Measurements from ENCODE around the gene SYT8.

SYT8 gene

DNA sequence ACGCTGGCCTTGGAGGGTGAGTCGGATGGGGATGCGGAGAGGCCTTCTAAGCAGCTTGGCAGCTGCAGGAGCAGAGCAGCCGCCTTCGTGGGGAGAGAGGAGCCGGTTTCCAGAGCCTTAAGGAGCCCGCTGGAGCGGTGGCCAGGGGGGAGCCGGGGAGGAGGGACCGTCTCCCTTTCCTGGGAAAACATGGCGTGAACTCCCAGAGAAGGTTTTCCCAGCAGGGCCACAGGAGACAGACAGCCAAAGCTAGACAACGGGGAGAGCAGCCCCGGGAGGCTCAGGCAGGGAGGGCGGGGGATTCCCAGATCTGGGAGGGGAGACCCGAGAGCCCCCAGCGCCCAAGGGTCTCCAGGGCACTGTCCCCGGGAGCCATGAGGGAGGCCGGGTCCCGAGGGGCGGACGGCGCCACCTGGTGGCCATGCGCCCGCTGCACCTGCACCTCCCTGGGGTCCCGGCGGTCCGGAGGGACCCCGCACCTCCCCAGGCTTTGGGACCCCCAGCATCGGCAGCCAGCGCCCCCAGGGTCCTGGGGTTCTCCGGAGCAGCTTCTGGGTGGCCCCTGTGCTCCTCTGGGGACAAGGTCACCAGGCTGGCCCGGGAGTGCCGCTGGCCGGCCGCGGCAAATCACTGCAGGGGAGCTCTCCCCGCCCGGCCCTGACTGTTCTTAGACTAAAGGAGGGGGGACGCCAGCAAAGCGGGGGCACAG, 2.4 kb upstream of the SYT8 start:
- WGBS, 2 experiments, result 16% methylated on average over 40 of the region's 40 CpGs
- Histone ChIP-seq H3K4me3 (ENCODE audit: insufficient read depth, low read depth, low read length) (peak overlapping the region; percentile 38), H3K9me3 (ENCODE audit: control insufficient read depth, low read length) (no peaks in the 10 kb centered on the region), H3K27ac (ENCODE audit: insufficient read depth, low read depth, low read length, poor library complexity, severe bottlenecking) (no peak overlapping the region), H3K4me1 (ENCODE audit: control insufficient read depth, insufficient read depth, low read length) (no peaks in the 10 kb centered on the region), H3K36me3 (ENCODE audit: control insufficient read depth, insufficient read depth, low read length) (no peaks in the 10 kb centered on the region), H3K27me3 (ENCODE audit: control insufficient read depth, insufficient read depth, low read length, poor library complexity, severe bottlenecking) (peaks cover 14% of the 10 kb centered on the region)

DNA sequence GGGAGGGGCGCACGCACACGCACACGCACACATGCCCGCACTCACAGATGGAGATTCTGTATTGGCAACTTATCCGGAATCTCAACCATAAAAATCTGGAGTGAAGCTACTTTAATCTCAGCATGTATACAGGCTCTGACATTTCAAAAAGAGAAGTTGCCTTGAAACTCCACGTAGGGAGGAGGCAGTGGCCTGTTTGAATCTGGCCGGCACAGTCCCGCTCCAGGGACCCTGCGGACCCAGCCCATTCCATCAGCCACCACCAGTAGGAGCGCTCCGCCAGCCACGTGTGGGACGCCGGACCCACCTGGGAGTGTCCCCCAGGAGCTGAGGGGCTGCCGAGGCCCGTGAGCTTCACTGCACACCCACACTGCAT, 1.9 kb upstream of the SYT8 start:
- Histone ChIP-seq H3K9me3 (ENCODE audit: control insufficient read depth, low read length) (no peaks in the 10 kb centered on the region), H3K27me3 (ENCODE audit: control insufficient read depth, insufficient read depth, low read length, poor library complexity, severe bottlenecking) (peaks cover 14% of the 10 kb centered on the region), H3K27ac (ENCODE audit: insufficient read depth, low read depth, low read length, poor library complexity, severe bottlenecking) (no peak overlapping the region), H3K4me1 (ENCODE audit: control insufficient read depth, insufficient read depth, low read length) (no peaks in the 10 kb centered on the region), H3K36me3 (ENCODE audit: control insufficient read depth, insufficient read depth, low read length) (no peaks in the 10 kb centered on the region), H3K4me3 (ENCODE audit: insufficient read depth, low read depth, low read length) (peak overlapping the region; percentile 38)
- 43 to 46% methylated on average over 17 of the region's 17 CpGs for WGBS, 2 experiments

DNA sequence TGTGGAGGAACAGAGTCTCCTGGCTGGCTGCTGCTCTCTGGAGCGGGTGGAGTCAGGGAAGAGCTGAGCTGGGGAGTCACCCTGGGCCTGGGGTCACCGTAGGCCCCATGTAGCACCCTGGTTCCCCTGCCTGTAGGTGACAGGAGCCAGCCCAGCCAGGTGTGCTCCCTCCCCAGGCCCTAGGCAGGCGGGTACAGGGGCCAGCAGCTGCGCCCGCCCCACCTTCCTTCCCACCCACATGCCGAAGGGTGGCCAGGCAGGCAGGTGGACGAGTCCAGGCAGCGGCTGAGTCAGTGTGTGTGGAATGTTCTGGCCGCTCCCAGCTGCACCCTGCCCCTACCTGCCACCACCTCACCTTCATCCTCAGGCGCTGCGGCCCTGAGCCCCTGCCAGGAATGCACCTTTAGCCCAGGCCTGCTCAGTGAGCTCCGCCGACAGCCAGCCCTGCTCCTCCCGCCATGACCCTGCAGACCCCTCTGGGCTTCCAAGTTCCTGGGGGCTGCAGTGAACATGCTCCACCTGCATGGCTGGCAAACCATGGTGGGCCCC, 654 bp upstream of the SYT8 start:
- Histone ChIP-seq H3K4me1 (ENCODE audit: control insufficient read depth, insufficient read depth, low read length) (no peaks in the 10 kb centered on the region), H3K27ac (ENCODE audit: insufficient read depth, low read depth, low read length, poor library complexity, severe bottlenecking) (no peak overlapping the region), H3K4me3 (ENCODE audit: insufficient read depth, low read depth, low read length) (no peak overlapping the region), H3K9me3 (ENCODE audit: control insufficient read depth, low read length) (no peaks in the 10 kb centered on the region), H3K27me3 (ENCODE audit: control insufficient read depth, insufficient read depth, low read length, poor library complexity, severe bottlenecking) (peaks cover 14% of the 10 kb centered on the region), H3K36me3 (ENCODE audit: control insufficient read depth, insufficient read depth, low read length) (no peaks in the 10 kb centered on the region)
- WGBS, 2 experiments, result 87 to 92% methylated on average over 14 of the region's 14 CpGs

DNA sequence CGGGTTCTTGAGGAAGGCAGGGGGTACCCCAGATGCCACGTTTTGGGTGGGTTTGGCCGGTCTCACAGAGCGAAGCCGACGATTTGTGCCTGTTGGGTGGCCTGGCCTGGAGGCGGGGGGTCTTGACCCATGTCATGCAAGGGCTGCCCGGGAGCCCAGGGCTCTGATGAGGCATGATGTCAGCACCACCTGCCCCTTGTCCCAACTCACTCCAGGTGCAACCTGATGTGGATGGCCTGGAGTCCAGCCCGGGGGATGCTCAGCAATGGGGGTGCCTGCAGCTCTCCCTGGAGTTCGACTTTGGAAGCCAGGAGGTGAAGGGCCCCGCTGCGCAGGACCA, 851 bp downstream of the SYT8 start:
- Histone ChIP-seq H3K4me3 (ENCODE audit: insufficient read depth, low read depth, low read length) (no peak overlapping the region), H3K4me1 (ENCODE audit: control insufficient read depth, insufficient read depth, low read length) (no peaks in the 10 kb centered on the region), H3K27ac (ENCODE audit: insufficient read depth, low read depth, low read length, poor library complexity, severe bottlenecking) (no peak overlapping the region), H3K36me3 (ENCODE audit: control insufficient read depth, insufficient read depth, low read length) (no peaks in the 10 kb centered on the region), H3K9me3 (ENCODE audit: control insufficient read depth, low read length) (no peaks in the 10 kb centered on the region), H3K27me3 (ENCODE audit: control insufficient read depth, insufficient read depth, low read length, poor library complexity, severe bottlenecking) (peaks cover 14% of the 10 kb centered on the region)
- 92% methylated on average over 12 of the region's 12 CpGs for WGBS, 2 experiments

DNA sequence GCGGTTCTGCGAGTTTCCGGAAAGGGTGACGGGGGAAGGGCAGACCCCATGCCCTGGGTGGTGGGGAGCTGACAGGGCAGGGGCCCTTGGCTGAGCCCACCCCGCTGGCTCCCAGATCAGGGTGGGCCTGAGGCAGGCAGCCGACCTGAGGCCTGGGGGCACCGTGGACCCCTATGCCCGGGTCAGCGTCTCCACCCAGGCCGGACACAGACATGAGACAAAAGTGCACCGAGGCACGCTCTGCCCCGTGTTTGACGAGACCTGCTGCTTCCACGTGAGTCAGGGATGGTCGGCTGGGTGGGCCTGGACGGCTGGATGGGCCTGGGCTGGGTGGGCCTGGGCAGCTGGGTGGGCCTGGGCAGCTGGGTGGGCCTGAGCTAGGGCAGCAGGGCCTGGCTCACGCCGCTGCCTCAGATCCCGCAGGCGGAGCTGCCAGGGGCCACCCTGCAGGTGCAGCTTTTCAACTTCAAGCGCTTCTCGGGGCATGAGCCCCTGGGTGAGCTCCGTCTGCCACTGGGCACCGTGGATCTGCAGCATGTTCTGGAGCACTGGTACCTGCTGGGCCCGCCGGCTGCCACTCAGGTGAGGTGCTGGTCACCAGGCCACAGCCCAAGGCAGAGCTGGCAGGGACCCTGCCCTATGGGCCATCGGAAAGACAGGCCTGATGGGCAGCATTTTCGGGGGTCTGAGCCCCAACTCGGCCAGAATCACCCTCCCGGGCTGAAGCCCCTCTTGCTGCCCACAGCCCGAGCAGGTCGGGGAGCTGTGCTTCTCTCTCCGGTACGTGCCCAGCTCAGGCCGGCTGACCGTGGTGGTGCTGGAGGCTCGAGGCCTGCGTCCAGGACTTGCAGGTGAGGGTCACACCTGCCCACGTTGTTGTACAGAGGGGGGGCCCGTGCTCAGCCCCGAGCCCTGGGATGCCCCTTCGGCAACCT, 1.5 kb downstream of the SYT8 start:
- Histone ChIP-seq H3K27ac (ENCODE audit: insufficient read depth, low read depth, low read length, poor library complexity, severe bottlenecking) (no peak overlapping the region), H3K36me3 (ENCODE audit: control insufficient read depth, insufficient read depth, low read length) (no peaks in the 10 kb centered on the region), H3K4me3 (ENCODE audit: insufficient read depth, low read depth, low read length) (no peak overlapping the region), H3K9me3 (ENCODE audit: control insufficient read depth, low read length) (no peaks in the 10 kb centered on the region), H3K27me3 (ENCODE audit: control insufficient read depth, insufficient read depth, low read length, poor library complexity, severe bottlenecking) (peaks cover 14% of the 10 kb centered on the region), H3K4me1 (ENCODE audit: control insufficient read depth, insufficient read depth, low read length) (no peaks in the 10 kb centered on the region)
- WGBS, 2 experiments, result 93 to 94% methylated on average over 43 of the region's 43 CpGs

DNA sequence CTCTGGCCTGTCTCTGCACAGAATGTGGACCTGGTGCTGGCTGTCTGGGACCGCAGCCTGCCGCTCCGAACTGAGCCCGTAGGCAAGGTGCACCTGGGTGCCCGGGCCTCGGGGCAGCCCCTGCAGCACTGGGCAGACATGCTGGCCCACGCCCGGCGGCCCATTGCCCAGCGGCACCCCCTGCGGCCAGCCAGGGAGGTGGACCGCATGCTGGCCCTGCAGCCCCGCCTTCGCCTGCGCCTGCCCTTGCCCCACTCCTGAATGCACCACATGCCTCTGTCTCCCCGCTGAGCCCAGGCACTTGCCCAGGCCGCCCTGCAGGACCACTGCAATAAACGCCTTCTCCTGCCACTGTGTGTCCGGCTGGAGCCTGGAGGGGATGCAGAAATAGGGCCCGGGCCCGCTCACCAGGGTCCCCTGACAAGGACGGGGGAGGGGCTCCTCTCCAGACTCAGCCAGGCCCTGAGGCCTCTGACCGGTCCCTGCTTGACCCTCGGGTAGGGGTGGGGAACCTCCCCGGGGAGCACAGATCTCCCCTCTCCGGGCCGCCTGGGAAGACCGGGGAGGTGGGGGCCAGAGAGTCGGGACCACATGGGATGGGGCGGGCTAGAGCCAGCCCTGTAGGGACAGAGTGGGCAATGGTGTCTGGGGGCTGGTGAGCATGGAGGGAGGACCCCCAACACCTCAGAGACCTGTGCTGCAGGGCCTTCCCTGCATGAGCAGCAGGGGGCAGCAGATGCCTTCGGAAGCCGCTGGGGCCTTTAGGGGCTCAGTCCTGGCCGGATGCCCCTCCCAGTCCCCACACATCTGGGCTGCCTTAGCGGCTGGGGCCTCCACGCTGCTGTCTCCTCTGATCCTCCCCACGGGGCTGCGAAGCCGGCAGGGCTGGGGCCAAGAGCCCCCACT, 2.6 kb downstream of the SYT8 start:
- WGBS, 2 experiments, result 65 to 66% methylated on average over 38 of the region's 38 CpGs
- H3K36me3 ChIP-seq (ENCODE audit: control insufficient read depth, insufficient read depth, low read length), result no peaks in the 10 kb centered on the region
- no peaks in the 10 kb centered on the region for H3K9me3 ChIP-seq (ENCODE audit: control insufficient read depth, low read length)
- H3K4me3 ChIP-seq (ENCODE audit: insufficient read depth, low read depth, low read length), result no peak overlapping the region
- peaks cover 11% of the 10 kb centered on the region for H3K27me3 ChIP-seq (ENCODE audit: control insufficient read depth, insufficient read depth, low read length, poor library complexity, severe bottlenecking)
- no peak overlapping the region for H3K27ac ChIP-seq (ENCODE audit: insufficient read depth, low read depth, low read length, poor library complexity, severe bottlenecking)
- H3K4me1 ChIP-seq (ENCODE audit: control insufficient read depth, insufficient read depth, low read length), result no peaks in the 10 kb centered on the region

DNA sequence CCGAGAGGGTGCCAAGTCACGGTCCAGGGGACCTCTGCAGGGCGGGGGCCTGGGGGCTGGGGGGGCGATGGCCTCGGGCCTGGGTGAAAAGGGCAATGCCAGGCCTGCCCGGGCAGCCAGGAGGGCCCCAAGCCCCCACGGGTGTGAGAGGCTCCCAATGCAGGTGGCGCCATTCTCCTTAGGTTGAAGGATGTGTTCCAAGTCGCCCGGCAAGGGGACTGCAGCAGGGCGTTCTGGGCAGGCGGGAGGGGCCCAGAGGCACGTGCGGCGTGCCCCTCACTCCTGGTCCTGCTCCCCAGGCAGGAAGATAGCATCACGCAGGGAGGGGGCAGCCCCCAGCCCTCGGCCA, 3.3 kb downstream of the SYT8 start:
- Histone ChIP-seq H3K27ac (ENCODE audit: insufficient read depth, low read depth, low read length, poor library complexity, severe bottlenecking) (no peak overlapping the region), H3K4me3 (ENCODE audit: insufficient read depth, low read depth, low read length) (no peak overlapping the region), H3K27me3 (ENCODE audit: control insufficient read depth, insufficient read depth, low read length, poor library complexity, severe bottlenecking) (peaks cover 5% of the 10 kb centered on the region), H3K36me3 (ENCODE audit: control insufficient read depth, insufficient read depth, low read length) (no peaks in the 10 kb centered on the region), H3K4me1 (ENCODE audit: control insufficient read depth, insufficient read depth, low read length) (no peaks in the 10 kb centered on the region), H3K9me3 (ENCODE audit: control insufficient read depth, low read length) (no peaks in the 10 kb centered on the region)
- 86% methylated on average over 17 of the region's 17 CpGs for WGBS, 2 experiments

DNA sequence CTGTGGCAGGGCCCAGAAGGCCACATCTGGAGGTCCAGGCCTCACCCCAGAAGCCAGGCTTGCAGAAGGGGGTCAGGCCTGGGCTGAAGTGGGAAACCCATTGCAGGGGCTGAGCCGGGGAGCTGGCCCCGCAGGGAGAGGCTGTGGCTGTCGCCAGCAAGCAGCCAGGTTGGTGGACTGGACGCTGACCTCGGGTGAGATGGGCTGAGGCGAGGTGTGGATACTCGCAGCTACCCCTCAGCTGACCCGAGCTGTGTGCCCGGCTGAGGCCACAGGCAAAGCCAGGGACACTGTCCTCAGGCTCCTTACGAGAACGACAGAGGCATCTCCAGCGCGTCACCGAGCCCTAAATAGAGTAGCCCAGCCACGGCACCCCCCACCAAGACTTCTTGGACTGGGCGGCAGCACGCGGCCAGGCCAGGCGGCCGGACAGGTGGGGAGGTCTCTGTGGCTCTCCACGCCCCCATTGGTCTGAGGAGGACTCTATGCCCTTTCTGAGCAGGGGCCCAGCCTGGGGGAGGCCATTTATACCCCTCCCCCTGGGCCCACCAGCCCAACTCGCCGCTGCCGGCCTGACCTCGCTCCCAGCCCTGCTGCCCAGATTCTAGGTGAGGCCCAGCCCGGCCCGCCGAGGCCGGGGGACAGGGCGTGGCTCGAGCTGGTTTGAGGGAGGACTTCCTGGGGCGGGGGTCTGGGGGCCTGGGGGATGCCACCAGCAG, 3.8 kb downstream of the SYT8 start, which contains the start of gene TNNI2:
Gene TNNI2, plus strand, starts transcription at position 556 of the 719 bp plus-strand sequence. CDS start 716 bp downstream, outside the sequence.
- H3K36me3 ChIP-seq (ENCODE audit: control insufficient read depth, insufficient read depth, low read length), result no peaks in the 10 kb centered on the region
- H3K9me3 ChIP-seq (ENCODE audit: control insufficient read depth, low read length), result no peaks in the 10 kb centered on the region
- H3K27me3 ChIP-seq (ENCODE audit: control insufficient read depth, insufficient read depth, low read length, poor library complexity, severe bottlenecking), result no peaks in the 10 kb centered on the region
- no peaks in the 10 kb centered on the region for H3K4me1 ChIP-seq (ENCODE audit: control insufficient read depth, insufficient read depth, low read length)
- 93% methylated on average over 32 of the region's 32 CpGs for WGBS, 2 experiments
- no peak within 1 kb of the TSS for H3K27ac ChIP-seq (ENCODE audit: insufficient read depth, low read depth, low read length, poor library complexity, severe bottlenecking)
- H3K4me3 ChIP-seq (ENCODE audit: insufficient read depth, low read depth, low read length), result no peak within 1 kb of the TSS

DNA sequence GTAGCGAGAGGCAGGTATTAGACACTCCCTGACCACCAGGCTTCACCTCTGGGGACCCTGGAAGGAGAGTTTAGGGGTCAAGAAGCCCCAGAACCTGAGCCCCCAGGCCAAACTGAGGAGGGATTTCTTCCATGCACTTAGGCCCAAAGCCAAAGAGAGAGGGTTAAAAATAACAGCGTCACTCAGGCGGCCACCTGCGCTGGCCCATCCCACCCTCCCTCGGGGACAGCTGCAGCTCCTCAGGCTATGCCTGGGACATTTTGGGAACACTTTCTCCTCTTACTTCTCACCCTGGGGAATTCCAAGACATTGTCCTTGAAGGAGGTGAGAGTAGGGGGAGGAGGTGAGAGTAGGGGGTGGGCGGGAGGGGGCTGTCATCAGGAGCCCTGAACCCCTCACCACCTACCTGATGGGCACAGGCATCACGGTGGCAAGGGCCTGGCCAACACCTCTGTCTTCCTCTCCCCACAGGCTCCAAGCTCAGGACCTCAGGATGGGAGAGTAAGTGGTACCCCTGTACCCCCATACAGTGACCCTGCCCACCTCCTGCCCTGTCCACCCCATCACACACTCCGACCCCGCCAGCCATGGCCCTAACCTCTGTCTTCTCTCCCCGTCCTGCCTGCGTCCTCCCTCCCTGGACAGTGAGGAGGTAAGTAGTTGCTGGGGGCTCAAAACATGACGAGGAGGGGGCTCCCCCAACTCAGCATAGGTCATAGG, 4.6 kb downstream of the SYT8 start:
- no peaks in the 10 kb centered on the region for H3K9me3 ChIP-seq (ENCODE audit: control insufficient read depth, low read length)
- H3K4me1 ChIP-seq (ENCODE audit: control insufficient read depth, insufficient read depth, low read length), result no peaks in the 10 kb centered on the region
- WGBS, 2 experiments, result 86 to 91% methylated on average over 11 to 12 of the region's 12 CpGs
- H3K4me3 ChIP-seq (ENCODE audit: insufficient read depth, low read depth, low read length), result no peak overlapping the region
- H3K27ac ChIP-seq (ENCODE audit: insufficient read depth, low read depth, low read length, poor library complexity, severe bottlenecking), result no peak overlapping the region
- no peaks in the 10 kb centered on the region for H3K27me3 ChIP-seq (ENCODE audit: control insufficient read depth, insufficient read depth, low read length, poor library complexity, severe bottlenecking)
- H3K36me3 ChIP-seq (ENCODE audit: control insufficient read depth, insufficient read depth, low read length), result no peaks in the 10 kb centered on the region
